GM23338 (cell line): ENCODE results near the gene OAS3. TPM values are rescaled to one million over a fixed set of nuclear protein-coding genes. Genes with fewer than 3 reads are reported as not detected.

ENCODE experiments used
- ATAC-seq: fragments of 200-7000 bp; cut with Tn5 transposase; 3 replicates; pipeline ENCODE4 v1.9.1; 2020
- DNase-seq: peaks from one replicate; pipeline ENCODE4 v3.0.0-alpha.2; 2015; ENCODE audit warnings: low spot score
- H2AFZ ChIP-seq: fragments of 200-600 bp; sonication (generic); 2 replicates; pipeline ENCODE4 v1.8.0; 2016; ENCODE audit warnings: antibody characterized with exemption, mild to moderate bottlenecking, moderate library complexity
- H3F3A ChIP-seq: fragments of 200-600 bp; sonication (generic); replicated peaks from 2 replicates; pipeline ENCODE4 v1.8.0; 2017; ENCODE audit warnings: antibody characterized with exemption, mixed run types, low read depth
- H3K27ac ChIP-seq: fragments of 200-600 bp; sonication (generic); 2 replicates; pipeline ENCODE4 v1.6.1; 2016; ENCODE audit warnings: low read depth
- H3K27me3 ChIP-seq: fragments of 200-600 bp; sonication (generic); 2 replicates; pipeline ENCODE4 v1.8.0; 2016; ENCODE audit warnings: mild to moderate bottlenecking, mixed run types, moderate library complexity; ENCODE audit not compliant: insufficient read depth
- H3K36me3 ChIP-seq: fragments of 200-600 bp; sonication (generic); 2 replicates; pipeline ENCODE4 v1.8.0; 2016; ENCODE audit warnings: mild to moderate bottlenecking; ENCODE audit not compliant: insufficient read depth
- H3K4me1 ChIP-seq: fragments of 200-600 bp; sonication (generic); 2 replicates; pipeline ENCODE4 v1.8.0; 2016; ENCODE audit warnings: mild to moderate bottlenecking, moderate library complexity; ENCODE audit not compliant: insufficient read depth
- H3K4me2 ChIP-seq: fragments of 200-600 bp; sonication (generic); 2 replicates; pipeline ENCODE4 v1.7.1; 2017; ENCODE audit warnings: mixed run types
- H3K4me3 ChIP-seq: fragments of 200-600 bp; sonication (generic); 2 replicates; pipeline ENCODE4 v1.6.1; 2016; ENCODE audit warnings: mixed run types
- H3K79me2 ChIP-seq: fragments of 200-600 bp; sonication (generic); replicated peaks from 2 replicates; pipeline ENCODE4 v1.8.0; 2017; ENCODE audit warnings: mild to moderate bottlenecking; ENCODE audit not compliant: insufficient read depth
- H3K9me2 ChIP-seq: fragments of 200-600 bp; sonication (generic); 2 replicates; pipeline ENCODE4 v1.8.0; 2017; ENCODE audit not compliant: insufficient read depth
- H4K20me1 ChIP-seq: fragments of 200-600 bp; sonication (generic); replicated peaks from 2 replicates; pipeline ENCODE4 v1.8.0; 2017; ENCODE audit warnings: mild to moderate bottlenecking; ENCODE audit not compliant: insufficient read depth
- H3K27ac Mint-ChIP-seq: 2 replicates; pipeline ENCODE4 v1.8.0; 2020; ENCODE audit warnings: inconsistent platforms, mild to moderate bottlenecking, moderate library complexity, mixed read lengths
- H3K27me3 Mint-ChIP-seq: 3 replicates; pipeline ENCODE4 v1.8.0; 2022; ENCODE audit warnings: low read depth, mild to moderate bottlenecking, moderate library complexity, mixed read lengths, inconsistent platforms; ENCODE audit not compliant: insufficient read depth, poor library complexity
- H3K36me3 Mint-ChIP-seq: 3 replicates; pipeline ENCODE4 v1.8.0; 2021; ENCODE audit warnings: low read depth, mild to moderate bottlenecking, inconsistent platforms, moderate library complexity, mixed read lengths
- H3K4me1 Mint-ChIP-seq: 3 replicates; pipeline ENCODE4 v1.8.0; 2020; ENCODE audit warnings: mild to moderate bottlenecking, inconsistent platforms, mixed read lengths
- H3K4me3 Mint-ChIP-seq: 3 replicates; pipeline ENCODE4 v1.8.0; 2021; ENCODE audit warnings: moderate library complexity, mild to moderate bottlenecking, inconsistent platforms, mixed read lengths
- H3K9me3 Mint-ChIP-seq: 3 replicates; pipeline ENCODE4 v1.8.0; 2020; ENCODE audit warnings: moderate library complexity, mild to moderate bottlenecking, inconsistent platforms, mixed read lengths
- CREB1 ChIP-seq: fragments of 250-450 bp; sonication (Bioruptor Pico); IDR thresholded peaks from 2 replicates; pipeline ENCODE4 v1.5.0; 2020; ENCODE audit warnings: low read depth, mild to moderate bottlenecking, moderate library complexity
- CTCF ChIP-seq, 2 experiments: fragments of 200-600 bp in 1 of 2; sonication (generic) in 1 of 2; conservative IDR thresholded peaks; 2 replicates each; pipeline versions ENCODE4 v1.5.1 to v1.6.1; 2016 to 2017; ENCODE audit warnings: antibody characterized with exemption in 2 of 2, low read depth in 2 of 2, mild to moderate bottlenecking in 2 of 2, moderate library complexity in 1 of 2
- ETS1 ChIP-seq: IDR thresholded peaks from 2 replicates; pipeline ENCODE4 v1.6.1; 2016; ENCODE audit warnings: antibody characterized with exemption
- EZH2 ChIP-seq: fragments of 200-600 bp; sonication (generic); IDR thresholded peaks from one replicate; pipeline ENCODE4 v1.8.0; 2017; ENCODE audit warnings: antibody characterized with exemption, mild to moderate bottlenecking, low read depth; ENCODE audit not compliant: unreplicated experiment
- EZH2phosphoT487 ChIP-seq: fragments of 200-600 bp; sonication (generic); IDR thresholded peaks from one replicate; pipeline ENCODE4 v1.8.1; 2018; ENCODE audit warnings: antibody characterized with exemption; ENCODE audit not compliant: unreplicated experiment
- JUNB ChIP-seq: IDR thresholded peaks from one replicate; pipeline ENCODE4 v1.6.1; 2016; ENCODE audit warnings: antibody characterized with exemption; ENCODE audit not compliant: unreplicated experiment
- NANOG ChIP-seq: IDR thresholded peaks from 2 replicates; pipeline ENCODE4 v1.6.1; 2016; ENCODE audit warnings: antibody characterized with exemption, borderline replicate concordance
- POLR2AphosphoS5 ChIP-seq: IDR thresholded peaks from 2 replicates; pipeline ENCODE4 v1.6.1; 2016; ENCODE audit warnings: antibody characterized with exemption, low read depth
- STAT1 ChIP-seq: IDR thresholded peaks from one replicate; pipeline ENCODE4 v1.6.1; 2016; ENCODE audit warnings: antibody characterized with exemption; ENCODE audit not compliant: unreplicated experiment
- ZNF114 ChIP-seq: fragments of 250-450 bp; sonication (Bioruptor Pico); IDR thresholded peaks from 2 replicates; pipeline ENCODE4 v1.5.0; 2020; ENCODE audit warnings: mild to moderate bottlenecking, moderate library complexity
- ZNF331 ChIP-seq: fragments of 250-450 bp; sonication (Bioruptor Pico); IDR thresholded peaks from 2 replicates; pipeline ENCODE4 v1.5.0; 2020; ENCODE audit warnings: low read depth, mild to moderate bottlenecking, moderate library complexity
- ZNF462 ChIP-seq: fragments of 250-450 bp; sonication (Bioruptor Pico); IDR thresholded peaks from 2 replicates; pipeline ENCODE4 v1.5.0; 2020; ENCODE audit warnings: mild to moderate bottlenecking, moderate library complexity
- polyA plus RNA-seq: library from polyadenylated mRNA; unstranded; fragments of >200 nt; fragmentation: Nextera tagmentation; extraction: Ambion mirVana; gene quantifications from 2 replicates; pipeline ENCODE4 v1.2.1, GENCODE V29; 2016
- total RNA-seq: library from RNA; depleted of rRNA; stranded (reverse); fragments of >200 nt; shearing (Covaris generic); gene quantifications from 2 replicates; pipeline ENCODE4 v1.2.3, GENCODE V29; 2014

Gene OAS3
- total and polyA plus RNA-seq, 2 experiments from 2014 or later: 0.27 to 1.4 TPM

GRCh38 chr12:112977641-112978040 is 39.4 kb downstream of the OAS3 start:
- no peaks in the 10 kb centered on the region for H3K36me3 Mint-ChIP-seq
- no peaks in the 10 kb centered on the region for H3K27me3 ChIP-seq
- no peaks in the 10 kb centered on the region for H3K36me3 ChIP-seq
- H3K27ac ChIP-seq: no peak overlapping the region
- H3K4me1 ChIP-seq: no peaks in the 10 kb centered on the region
- TF ChIP-seq ZNF331 (CRISPR knock-in tag) (no peak), STAT1 (no peak), JUNB (no peak), ZNF462 (no peak), ZNF114 (CRISPR knock-in tag) (no peak)
- H3K9me2 ChIP-seq: peaks cover 4% of the 10 kb centered on the region; the same call in 1 of the 2 replicates
- H3K9me3 Mint-ChIP-seq: no peaks in the 10 kb centered on the region
- peaks cover 3% of the 10 kb centered on the region for H3K27me3 Mint-ChIP-seq
- no peak overlapping the region for H3K4me3 ChIP-seq
- ATAC-seq: no peak
- H3K4me2 ChIP-seq: no peak overlapping the region
- no peaks in the 10 kb centered on the region for H3K4me1 Mint-ChIP-seq
- no peak overlapping the region for H3K4me3 Mint-ChIP-seq
- no peak overlapping the region for H3K27ac Mint-ChIP-seq
- DNase-seq: no peak
- H2AFZ ChIP-seq: peak overlapping the region; percentile 84
- H3F3A ChIP-seq: no peaks in the 10 kb centered on the region
- no peaks in the 10 kb centered on the region for H3K79me2 ChIP-seq
- no peaks in the 10 kb centered on the region for H4K20me1 ChIP-seq

- no peak within 1 kb of the TSS for H3K4me3 ChIP-seq
- peaks cover 3% of the 10 kb centered on the region for H3K27me3 Mint-ChIP-seq
- no peaks in the 10 kb centered on the region for H3K36me3 Mint-ChIP-seq
- peaks cover 6% of the 10 kb centered on the region; the same call in 1 of the 2 replicates for H3K9me2 ChIP-seq
- H3K27ac Mint-ChIP-seq: no peak within 1 kb of the TSS
- H3K27me3 ChIP-seq: no peaks in the 10 kb centered on the region
- DNase-seq: peak; percentile 28
- H3K36me3 ChIP-seq: no peaks in the 10 kb centered on the region
- no peak within 1 kb of the TSS for H3K4me2 ChIP-seq
- H3K4me1 Mint-ChIP-seq: no peaks in the 10 kb centered on the region
- H3K79me2 ChIP-seq: no peaks in the 10 kb centered on the region
- H3K27ac ChIP-seq: no peak within 1 kb of the TSS
- H2AFZ ChIP-seq: peak within 1 kb of the TSS; percentile 84
- H3K4me1 ChIP-seq: no peaks in the 10 kb centered on the region
- no peaks in the 10 kb centered on the region for H3F3A ChIP-seq
- no peak within 1 kb of the TSS for H3K4me3 Mint-ChIP-seq
- H3K9me3 Mint-ChIP-seq: no peaks in the 10 kb centered on the region
- peak; percentile 73 for ATAC-seq
- no peaks in the 10 kb centered on the region for H4K20me1 ChIP-seq
- TF ChIP-seq JUNB (no peak), ZNF331 (CRISPR knock-in tag) (no peak), CREB1 (CRISPR knock-in tag) (no peak), POLR2AphosphoS5 (no peak), CTCF (conservative IDR thresholded peaks at IDR 0.05; ENCODE audit: low read depth in 2 of 2) (no peak), EZH2phosphoT487 (no peak), ZNF114 (CRISPR knock-in tag) (no peak), ETS1 (no peak), STAT1 (no peak), NANOG (no peak), EZH2 (no peak)
Observed at GRCh38 chr12:112978163-112979040, 40.1 kb downstream of the OAS3 start, which contains the start of gene OAS2. OAS2 (plus strand) TSS chr12:112978519; CDS start chr12:112978609, 90 bp downstream.
